Retinal pigment epithelial cell (primary cell): ENCODE measurements around the gene LAPTM5.

ENCODE experiments used
- DNase-seq: peaks from one replicate; pipeline ENCODE4 v3.0.0-alpha.2; 2010; ENCODE audit warnings: low read depth
- H3K4me3 ChIP-seq: 2 replicates; pipeline ENCODE4 v1.5.1; 2011; ENCODE audit warnings: mild to moderate bottlenecking, low read length, control low read depth, moderate library complexity
- CTCF ChIP-seq: conservative IDR thresholded peaks from 2 replicates; pipeline ENCODE4 v1.5.1; 2011; ENCODE audit warnings: low read depth, low read length, control low read depth, inconsistent platforms

LAPTM5 gene

GRCh38 chr1:30748699-30749401, 8.7 kb downstream of the LAPTM5 start:
- DNase-seq = no peak
- no peak overlapping the region for H3K4me3 ChIP-seq
- no peak for TF ChIP-seq CTCF

- TF ChIP-seq CTCF = no peak
These were observed 9.4 kb downstream of the LAPTM5 start for GRCh38 chr1:30748098-30748698.

GRCh38 chr1:30747033-30748008, 10.3 kb downstream of the LAPTM5 start:
- no peak for TF ChIP-seq CTCF
- H3K4me3 ChIP-seq = no peak overlapping the region

More at GRCh38 chr1:30748098-30748698, 9.4 kb downstream of the LAPTM5 start:
- H3K4me3 ChIP-seq = no peak overlapping the region
- DNase-seq = no peak

DNA sequence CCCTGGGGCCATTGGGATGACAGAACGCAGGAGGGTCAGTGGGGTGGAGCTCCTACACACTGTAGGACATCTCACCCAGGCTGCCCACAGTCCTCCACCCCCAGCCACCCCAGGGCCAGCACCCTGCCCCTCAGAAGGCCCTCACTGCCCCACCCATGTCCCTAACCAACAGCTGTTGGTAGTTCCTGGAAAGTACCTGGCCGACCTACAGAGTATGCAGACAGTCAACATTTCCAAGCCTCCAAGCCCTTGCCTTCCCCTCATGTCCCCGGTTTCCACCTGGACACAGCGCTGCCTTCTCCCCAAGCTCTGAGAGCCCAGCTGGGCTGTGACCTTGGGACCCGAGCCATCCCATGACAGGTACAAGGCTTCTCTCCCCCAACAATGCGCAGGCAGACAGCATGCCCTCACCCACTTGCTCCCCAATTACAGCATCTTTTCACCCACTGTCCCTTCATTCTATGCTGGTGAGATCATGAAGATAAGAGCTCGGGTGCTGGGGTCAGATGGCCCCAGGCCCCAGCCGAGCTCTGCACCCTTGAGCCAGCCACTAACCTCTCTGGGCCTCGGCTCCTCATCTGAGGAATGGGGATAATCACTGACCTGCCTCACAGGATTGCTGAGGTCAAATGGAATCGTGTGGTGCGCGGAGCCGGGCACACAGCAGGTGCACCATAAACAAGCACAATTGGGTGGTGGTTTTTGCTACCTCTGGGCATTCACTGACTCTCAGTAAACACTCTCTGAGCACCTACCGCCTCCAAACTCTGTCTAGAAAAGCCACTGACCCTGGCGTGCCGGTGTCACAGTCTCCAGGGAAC, 11.2 kb downstream of the LAPTM5 start:
- TF ChIP-seq CTCF = no peak
- no peak overlapping the region for H3K4me3 ChIP-seq
- DNase-seq = no peak

More at GRCh38 chr1:30747033-30748008, 10.3 kb downstream of the LAPTM5 start:
- no peak for DNase-seq

DNA sequence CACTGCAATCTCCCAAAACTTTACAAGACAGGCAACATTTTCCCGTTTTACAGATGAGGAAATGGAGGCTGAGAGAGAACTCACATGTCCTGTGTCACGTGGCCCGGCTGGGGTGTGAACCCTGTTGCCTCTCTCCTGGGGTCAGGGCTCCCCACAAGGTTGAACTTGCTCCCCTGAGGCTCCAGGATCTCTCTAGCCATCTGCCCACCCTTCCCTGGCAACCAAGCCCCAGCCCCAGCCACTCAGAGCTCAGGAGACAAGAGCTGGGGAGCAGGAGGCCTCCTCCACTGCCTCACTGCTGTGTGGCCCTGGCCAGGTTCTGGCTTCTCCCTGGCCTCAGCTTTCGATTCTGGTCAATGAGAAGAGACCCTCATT, 11.8 kb downstream of the LAPTM5 start:
- no peak overlapping the region for H3K4me3 ChIP-seq
- no peak for TF ChIP-seq CTCF

GRCh38 chr1:30745156-30745833, 12.3 kb downstream of the LAPTM5 start:
- TF ChIP-seq CTCF = no peak
- H3K4me3 ChIP-seq = no peak overlapping the region
- no peak for DNase-seq

More for the DNA sequence above, 11.8 kb downstream of the LAPTM5 start:
- no peak for DNase-seq
